Globus pallidus (tissue), 1 donor: ENCODE data around the gene CD244.

Experiments used
- DNase-seq: peaks from one replicate; pipeline ENCODE4 v3.0.0-alpha.2; 2015; ENCODE audit warnings: low spot score

The CD244 gene

GRCh38 chr1:160781186-160781766 is 81.4 kb downstream of the CD244 start:
- no peak for DNase-seq

- DNase-seq, result no peak
Measured at GRCh38 chr1:160780398-160780755, 82.3 kb downstream of the CD244 start.
